HCT116 (cell line): ENCODE data around the gene ADD3. TPM values are rescaled to one million over a fixed set of nuclear protein-coding genes. Genes with fewer than 3 reads are reported as not detected.

Source experiments
- ATAC-seq: fragments of 200-7000 bp; cut with Tn5 transposase; 2 replicates; pipeline ENCODE4 v1.9.1; 2020; ENCODE audit warnings: mild to moderate bottlenecking, moderate library complexity
- BruUV-seq: library from RNA; stranded (reverse); fragments of 400-500 nt; replicated peaks from 2 replicates; lab custom pipeline; 2021; lab: Mats Ljungman, UMichigan
- CTCF ChIA-PET: fragments of 300-600 bp; sonication (Branson Sonifier 250); formaldehyde crosslinking; loops from one replicate; lab custom pipeline; 2021; ENCODE audit warnings: antibody characterized with exemption; lab: Charles Lee
- POLR2A ChIA-PET: fragments of 300-600, 350-600 bp; sonication (Branson Sonifier 250); formaldehyde crosslinking; loops from one replicate; lab custom pipeline; 2021; ENCODE audit warnings: antibody characterized with exemption; lab: Charles Lee
- RAD21 ChIA-PET, 2 experiments: fragments of 300-600 bp; sonication (Branson Sonifier 250); formaldehyde crosslinking; loops; one replicate each; lab custom pipeline; 2023; ENCODE audit warnings: low total read pairs in 2 of 2; ENCODE audit not compliant: uncharacterized antibody in 2 of 2, unreplicated experiment in 2 of 2, low non-redundant PET in 1 of 2; lab: Charles Lee
- DNase-seq: peaks from one replicate; pipeline ENCODE4 v3.0.0-alpha.2; 2010; ENCODE audit warnings: low read depth, low spot score
- H2AFZ ChIP-seq: fragments of 200-600 bp; shearing (Covaris generic), sonication (generic); 2 replicates; pipeline ENCODE4 v1.6.1; 2017; ENCODE audit warnings: low read depth, mixed run types, mixed read lengths, antibody characterized with exemption, low read length; ENCODE audit not compliant: poor library complexity, severe bottlenecking
- H3K27ac ChIP-seq: 2 replicates; pipeline ENCODE4 v1.5.1; 2012; ENCODE audit warnings: low read depth, low read length
- H3K27me3 ChIP-seq: fragments of 200-600 bp; sonication (generic); 2 replicates; pipeline ENCODE4 v1.6.1; 2016; ENCODE audit warnings: mixed run types, low read length, mixed read lengths; ENCODE audit not compliant: insufficient read depth
- H3K36me3 ChIP-seq, 2 experiments: fragments of 200-500 bp in 1 of 2; fragments of 200-600 bp in 1 of 2; sonication (Bioruptor generic) in 1 of 2; sonication (generic) in 1 of 2; 2 replicates each; pipeline versions ENCODE4 v1.5.1 to v1.6.1; 2014 to 2016; ENCODE audit warnings: low read length in 2 of 2, inconsistent platforms in 1 of 2, mixed read lengths in 1 of 2, mixed run types in 1 of 2; ENCODE audit not compliant: insufficient read depth in 2 of 2, control insufficient read depth in 1 of 2
- H3K4me1 ChIP-seq, 2 experiments: fragments of 200-600 bp in 1 of 2; sonication (generic) in 1 of 2; 2 replicates each; pipeline versions ENCODE4 v1.5.1 to v1.6.1; 2012 to 2017; ENCODE audit warnings: low read length in 2 of 2, inconsistent platforms in 1 of 2, mild to moderate bottlenecking in 1 of 2, mixed read lengths in 1 of 2, mixed run types in 1 of 2, moderate library complexity in 1 of 2; ENCODE audit not compliant: insufficient read depth in 2 of 2, control insufficient read depth in 1 of 2
- H3K4me2 ChIP-seq: fragments of 200-600 bp; sonication (generic); 2 replicates; pipeline ENCODE4 v1.6.1; 2017; ENCODE audit warnings: mixed run types, low read length, mixed read lengths
- H3K4me3 ChIP-seq, 2 experiments: fragments of 200-600 bp in 1 of 2; sonication (generic) in 1 of 2; replicated peaks in 1 of 2; 2 replicates each; pipeline ENCODE4 v1.5.1; 2011 to 2016; ENCODE audit warnings: low read length in 2 of 2, control low read depth in 1 of 2, low read depth in 1 of 2, mild to moderate bottlenecking in 1 of 2, mixed read lengths in 1 of 2, mixed run types in 1 of 2
- H3K79me2 ChIP-seq: fragments of 200-600 bp; sonication (generic); 2 replicates; pipeline ENCODE4 v1.6.1; 2017; ENCODE audit warnings: mild to moderate bottlenecking, mixed run types, low read length, moderate library complexity, mixed read lengths; ENCODE audit not compliant: insufficient read depth
- H3K9ac ChIP-seq: fragments of 200-600 bp; sonication (generic); 2 replicates; pipeline ENCODE4 v1.6.1; 2016; ENCODE audit warnings: low read length, mixed read lengths
- H3K9me2 ChIP-seq: fragments of 200-600 bp; sonication (generic), shearing (Covaris generic); 2 replicates; pipeline ENCODE4 v1.6.1; 2017; ENCODE audit warnings: mixed run types, mild to moderate bottlenecking, moderate library complexity; ENCODE audit not compliant: insufficient read depth
- H3K9me3 ChIP-seq, 2 experiments: fragments of 200-500 bp in 1 of 2; fragments of 200-600 bp in 1 of 2; sonication (Bioruptor generic) in 1 of 2; sonication (generic) in 1 of 2; 2 replicates each; pipeline ENCODE4 v1.6.1; 2014 to 2017; ENCODE audit warnings: low read length in 2 of 2, mixed read lengths in 2 of 2, inconsistent platforms in 1 of 2, low read depth in 1 of 2, mild to moderate bottlenecking in 1 of 2, mixed run types in 1 of 2, moderate library complexity in 1 of 2; ENCODE audit not compliant: control insufficient read depth in 1 of 2, insufficient read depth in 1 of 2
- H4K20me1 ChIP-seq: fragments of 200-600 bp; sonication (generic), shearing (Covaris generic); 2 replicates; pipeline ENCODE4 v1.6.1; 2017; ENCODE audit warnings: mixed run types, mild to moderate bottlenecking, moderate library complexity; ENCODE audit not compliant: insufficient read depth
- CBX3 ChIP-seq: IDR thresholded peaks from 2 replicates; pipeline ENCODE4 v1.6.1; 2012; ENCODE audit warnings: low read depth
- CTCF ChIP-seq, 3 experiments: fragments of 200-600 bp in 1 of 3; sonication (generic) in 1 of 3; IDR thresholded peaks in 2 of 3; conservative IDR thresholded peaks in 1 of 3; 2 replicates each; pipeline ENCODE4 v1.5.1; 2012 to 2017; ENCODE audit warnings: low read depth in 2 of 3, low read length in 2 of 3, antibody characterized with exemption in 1 of 3, borderline replicate concordance in 1 of 3, control low read depth in 1 of 3, mild to moderate bottlenecking in 1 of 3, mixed read lengths in 1 of 3, mixed run types in 1 of 3, moderate library complexity in 1 of 3; ENCODE audit not compliant: insufficient read depth in 1 of 3
- JUND ChIP-seq: IDR thresholded peaks from 2 replicates; pipeline ENCODE4 v1.6.1; 2012
- RAD21 ChIP-seq: IDR thresholded peaks from 2 replicates; pipeline ENCODE4 v1.6.1; 2012; ENCODE audit warnings: low read depth, mild to moderate bottlenecking
- SIN3A ChIP-seq: IDR thresholded peaks from 2 replicates; pipeline ENCODE4 v1.6.1; 2012; ENCODE audit warnings: low read depth
- SP1 ChIP-seq: IDR thresholded peaks from 2 replicates; pipeline ENCODE4 v1.6.1; 2012; ENCODE audit warnings: low read depth
- intact Hi-C: fragments of 100-400 bp; cut with micrococcal nuclease; formaldehyde crosslinking; loops from 2 replicates; pipeline ENCODE4 v1.10.0; 2022
- total RNA-seq: library from RNA; stranded (reverse); gene quantifications from one replicate; pipeline ENCODE4 v1.2.1, GENCODE V29; 2021; ENCODE audit not compliant: unreplicated experiment
- TF ChIP-seq, protein P1 (sequence below): IDR thresholded peaks from 2 replicates; pipeline ENCODE4 v1.6.1; 2012
- TF ChIP-seq, protein P2 (sequence below): IDR thresholded peaks from 2 replicates; pipeline ENCODE4 v1.6.1; 2012; ENCODE audit warnings: low read depth

ADD3 gene
- total RNA-seq, 1 experiment from 2014 or later = 41.1 TPM

DNA sequence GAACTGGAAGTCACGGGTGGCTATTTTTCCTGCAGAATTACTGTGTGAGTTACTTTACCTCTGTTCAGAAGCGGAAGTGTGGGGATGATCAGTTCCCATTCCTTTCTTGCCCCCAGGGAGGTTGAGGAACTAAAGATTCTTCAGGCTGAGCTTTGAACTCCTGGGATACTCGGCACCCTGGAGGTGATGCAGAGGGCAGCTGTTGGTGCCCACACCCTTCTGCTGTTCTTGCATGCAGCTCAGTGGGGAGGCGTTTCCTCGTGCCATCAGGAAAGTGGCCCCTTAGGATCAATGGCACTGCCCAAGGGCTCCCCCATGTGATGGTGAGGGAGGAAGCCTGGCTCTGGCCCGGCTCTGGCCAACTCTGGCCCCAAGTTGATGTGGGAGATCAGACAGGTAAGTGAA, 155.0 kb downstream of the ADD3 start:
- DNase-seq = no peak
- ChIA-PET CTCF (interaction anchor here (0.8 to 1.1 kb wide), 2 partner anchors 46 to 278 kb away, joined by 3 to 4 read pairs; no protein-coding TSS in a partner anchor), POLR2A (interaction anchor here (1.1 kb wide), 1 partner anchor 10 kb away, joined by 3 read pairs; no protein-coding TSS in a partner anchor), RAD21 (no interaction called here)
- peak overlapping the region; percentile 11 for H2AFZ ChIP-seq
- no peak overlapping the region for H3K4me2 ChIP-seq
- no peak overlapping the region for H3K9ac ChIP-seq
- H3K27ac ChIP-seq = no peak overlapping the region
- H3K79me2 ChIP-seq = no peaks in the 10 kb centered on the region
- 0 out of 2 replicates have a peak, but pooled peaks cover 2% of the 10 kb centered on the region for H3K27me3 ChIP-seq
- BruUV-seq = no TSS peak
- ATAC-seq = peak; percentile 91
- no peaks in the 10 kb centered on the region for H3K36me3 ChIP-seq
- intact Hi-C loops = no loop called here
- H4K20me1 ChIP-seq = no peaks in the 10 kb centered on the region; the same call in 1 of the 2 replicates
- H3K9me3 ChIP-seq = no peaks in the 10 kb centered on the region
- H3K4me1 ChIP-seq = peaks cover 0 to 5% of the 10 kb centered on the region in 2 experiments; a peak in 2 of 4 replicates
- H3K4me3 ChIP-seq = no peak overlapping the region
- TF ChIP-seq JUND = no peak
- TF ChIP-seq, protein P1, sequence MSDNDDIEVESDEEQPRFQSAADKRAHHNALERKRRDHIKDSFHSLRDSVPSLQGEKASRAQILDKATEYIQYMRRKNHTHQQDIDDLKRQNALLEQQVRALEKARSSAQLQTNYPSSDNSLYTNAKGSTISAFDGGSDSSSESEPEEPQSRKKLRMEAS = no peak
- TF ChIP-seq RAD21 = peak; percentile 44
- TF ChIP-seq SP1 = no peak
- TF ChIP-seq, protein P2, sequence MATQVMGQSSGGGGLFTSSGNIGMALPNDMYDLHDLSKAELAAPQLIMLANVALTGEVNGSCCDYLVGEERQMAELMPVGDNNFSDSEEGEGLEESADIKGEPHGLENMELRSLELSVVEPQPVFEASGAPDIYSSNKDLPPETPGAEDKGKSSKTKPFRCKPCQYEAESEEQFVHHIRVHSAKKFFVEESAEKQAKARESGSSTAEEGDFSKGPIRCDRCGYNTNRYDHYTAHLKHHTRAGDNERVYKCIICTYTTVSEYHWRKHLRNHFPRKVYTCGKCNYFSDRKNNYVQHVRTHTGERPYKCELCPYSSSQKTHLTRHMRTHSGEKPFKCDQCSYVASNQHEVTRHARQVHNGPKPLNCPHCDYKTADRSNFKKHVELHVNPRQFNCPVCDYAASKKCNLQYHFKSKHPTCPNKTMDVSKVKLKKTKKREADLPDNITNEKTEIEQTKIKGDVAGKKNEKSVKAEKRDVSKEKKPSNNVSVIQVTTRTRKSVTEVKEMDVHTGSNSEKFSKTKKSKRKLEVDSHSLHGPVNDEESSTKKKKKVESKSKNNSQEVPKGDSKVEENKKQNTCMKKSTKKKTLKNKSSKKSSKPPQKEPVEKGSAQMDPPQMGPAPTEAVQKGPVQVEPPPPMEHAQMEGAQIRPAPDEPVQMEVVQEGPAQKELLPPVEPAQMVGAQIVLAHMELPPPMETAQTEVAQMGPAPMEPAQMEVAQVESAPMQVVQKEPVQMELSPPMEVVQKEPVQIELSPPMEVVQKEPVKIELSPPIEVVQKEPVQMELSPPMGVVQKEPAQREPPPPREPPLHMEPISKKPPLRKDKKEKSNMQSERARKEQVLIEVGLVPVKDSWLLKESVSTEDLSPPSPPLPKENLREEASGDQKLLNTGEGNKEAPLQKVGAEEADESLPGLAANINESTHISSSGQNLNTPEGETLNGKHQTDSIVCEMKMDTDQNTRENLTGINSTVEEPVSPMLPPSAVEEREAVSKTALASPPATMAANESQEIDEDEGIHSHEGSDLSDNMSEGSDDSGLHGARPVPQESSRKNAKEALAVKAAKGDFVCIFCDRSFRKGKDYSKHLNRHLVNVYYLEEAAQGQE = no peak
- TF ChIP-seq SIN3A = no peak
- peak in 2 of 3 experiments; percentile 12 to 15; a peak in 2 of 6 replicates for TF ChIP-seq CTCF (IDR thresholded peaks at IDR 0.05 in 2 of 3, conservative IDR thresholded peaks at IDR 0.05 in 1 of 3; ENCODE audit: borderline replicate concordance in 1 of 3, insufficient read depth in 1 of 3, low read depth in 2 of 3, low read length in 2 of 3)
- no peak for TF ChIP-seq CBX3
- H3K9me2 ChIP-seq = no peaks in the 10 kb centered on the region
